ENCODE results near the gene TESK2.

Gene TESK2

GRCh38 chr1:45328680-45329079, 162.3 kb downstream of the TESK2 start:
- TF ChIP-seq ZNF70 (CRISPR knock-in tag; IDR thresholded peaks at IDR 0.05) (no peak), ZNF8 (CRISPR knock-in tag; IDR thresholded peaks at IDR 0.05) (no peak), ZNF565 (CRISPR knock-in tag; conservative IDR thresholded peaks at IDR 0.05; ENCODE audit: low read depth) (no peak), ZFP3 (CRISPR knock-in tag; IDR thresholded peaks at IDR 0.05) (no peak), CREB5 (CRISPR knock-in tag; IDR thresholded peaks at IDR 0.05; ENCODE audit: low read depth) (no peak), GLIS3 (CRISPR knock-in tag; IDR thresholded peaks at IDR 0.05) (no peak), BACH2 (CRISPR knock-in tag; IDR thresholded peaks at IDR 0.05; ENCODE audit: borderline replicate concordance) (no peak), ZFP30 (CRISPR knock-in tag; IDR thresholded peaks at IDR 0.05) (no peak), ESRRG (CRISPR knock-in tag; IDR thresholded peaks at IDR 0.05) (no peak), ARNTL (CRISPR knock-in tag; IDR thresholded peaks at IDR 0.05; ENCODE audit: borderline replicate concordance, low read depth) (no peak), TCF4 (CRISPR knock-in tag; IDR thresholded peaks at IDR 0.05; ENCODE audit: borderline replicate concordance) (no peak), TOX (CRISPR knock-in tag; IDR thresholded peaks at IDR 0.05; ENCODE audit: borderline replicate concordance) (no peak), SNAI2 (CRISPR knock-in tag; IDR thresholded peaks at IDR 0.05) (no peak), ISL1 (CRISPR knock-in tag; IDR thresholded peaks at IDR 0.05) (no peak), PPARA (CRISPR knock-in tag; IDR thresholded peaks at IDR 0.05; ENCODE audit: borderline replicate concordance) (no peak)
- TF ChIP-seq, protein P1, sequence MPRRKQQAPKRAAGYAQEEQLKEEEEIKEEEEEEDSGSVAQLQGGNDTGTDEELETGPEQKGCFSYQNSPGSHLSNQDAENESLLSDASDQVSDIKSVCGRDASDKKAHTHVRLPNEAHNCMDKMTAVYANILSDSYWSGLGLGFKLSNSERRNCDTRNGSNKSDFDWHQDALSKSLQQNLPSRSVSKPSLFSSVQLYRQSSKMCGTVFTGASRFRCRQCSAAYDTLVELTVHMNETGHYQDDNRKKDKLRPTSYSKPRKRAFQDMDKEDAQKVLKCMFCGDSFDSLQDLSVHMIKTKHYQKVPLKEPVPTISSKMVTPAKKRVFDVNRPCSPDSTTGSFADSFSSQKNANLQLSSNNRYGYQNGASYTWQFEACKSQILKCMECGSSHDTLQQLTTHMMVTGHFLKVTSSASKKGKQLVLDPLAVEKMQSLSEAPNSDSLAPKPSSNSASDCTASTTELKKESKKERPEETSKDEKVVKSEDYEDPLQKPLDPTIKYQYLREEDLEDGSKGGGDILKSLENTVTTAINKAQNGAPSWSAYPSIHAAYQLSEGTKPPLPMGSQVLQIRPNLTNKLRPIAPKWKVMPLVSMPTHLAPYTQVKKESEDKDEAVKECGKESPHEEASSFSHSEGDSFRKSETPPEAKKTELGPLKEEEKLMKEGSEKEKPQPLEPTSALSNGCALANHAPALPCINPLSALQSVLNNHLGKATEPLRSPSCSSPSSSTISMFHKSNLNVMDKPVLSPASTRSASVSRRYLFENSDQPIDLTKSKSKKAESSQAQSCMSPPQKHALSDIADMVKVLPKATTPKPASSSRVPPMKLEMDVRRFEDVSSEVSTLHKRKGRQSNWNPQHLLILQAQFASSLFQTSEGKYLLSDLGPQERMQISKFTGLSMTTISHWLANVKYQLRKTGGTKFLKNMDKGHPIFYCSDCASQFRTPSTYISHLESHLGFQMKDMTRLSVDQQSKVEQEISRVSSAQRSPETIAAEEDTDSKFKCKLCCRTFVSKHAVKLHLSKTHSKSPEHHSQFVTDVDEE (CRISPR knock-in tag; IDR thresholded peaks at IDR 0.05) = no peak
- TF ChIP-seq, protein P2, sequence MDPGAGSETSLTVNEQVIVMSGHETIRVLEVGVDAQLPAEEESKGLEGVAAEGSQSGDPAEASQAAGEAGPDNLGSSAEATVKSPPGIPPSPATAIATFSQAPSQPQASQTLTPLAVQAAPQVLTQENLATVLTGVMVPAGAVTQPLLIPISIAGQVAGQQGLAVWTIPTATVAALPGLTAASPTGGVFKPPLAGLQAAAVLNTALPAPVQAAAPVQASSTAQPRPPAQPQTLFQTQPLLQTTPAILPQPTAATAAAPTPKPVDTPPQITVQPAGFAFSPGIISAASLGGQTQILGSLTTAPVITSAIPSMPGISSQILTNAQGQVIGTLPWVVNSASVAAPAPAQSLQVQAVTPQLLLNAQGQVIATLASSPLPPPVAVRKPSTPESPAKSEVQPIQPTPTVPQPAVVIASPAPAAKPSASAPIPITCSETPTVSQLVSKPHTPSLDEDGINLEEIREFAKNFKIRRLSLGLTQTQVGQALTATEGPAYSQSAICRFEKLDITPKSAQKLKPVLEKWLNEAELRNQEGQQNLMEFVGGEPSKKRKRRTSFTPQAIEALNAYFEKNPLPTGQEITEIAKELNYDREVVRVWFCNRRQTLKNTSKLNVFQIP (CRISPR knock-in tag; IDR thresholded peaks at IDR 0.05; ENCODE audit: borderline replicate concordance, low read depth) = no peak
- ATAC-seq = no peak

- TF ChIP-seq ZNF8 (CRISPR knock-in tag; IDR thresholded peaks at IDR 0.05) (no peak), ESRRG (CRISPR knock-in tag; IDR thresholded peaks at IDR 0.05) (no peak), ZC3H10 (CRISPR knock-in tag; IDR thresholded peaks at IDR 0.05) (no peak), ZFP30 (CRISPR knock-in tag; IDR thresholded peaks at IDR 0.05) (no peak), OSR1 (CRISPR knock-in tag; IDR thresholded peaks at IDR 0.05) (no peak), TCF4 (CRISPR knock-in tag; IDR thresholded peaks at IDR 0.05; ENCODE audit: borderline replicate concordance) (no peak)
- ATAC-seq = no peak
Measured at GRCh38 chr1:45327644-45328515, 163.1 kb downstream of the TESK2 start.

DNA sequence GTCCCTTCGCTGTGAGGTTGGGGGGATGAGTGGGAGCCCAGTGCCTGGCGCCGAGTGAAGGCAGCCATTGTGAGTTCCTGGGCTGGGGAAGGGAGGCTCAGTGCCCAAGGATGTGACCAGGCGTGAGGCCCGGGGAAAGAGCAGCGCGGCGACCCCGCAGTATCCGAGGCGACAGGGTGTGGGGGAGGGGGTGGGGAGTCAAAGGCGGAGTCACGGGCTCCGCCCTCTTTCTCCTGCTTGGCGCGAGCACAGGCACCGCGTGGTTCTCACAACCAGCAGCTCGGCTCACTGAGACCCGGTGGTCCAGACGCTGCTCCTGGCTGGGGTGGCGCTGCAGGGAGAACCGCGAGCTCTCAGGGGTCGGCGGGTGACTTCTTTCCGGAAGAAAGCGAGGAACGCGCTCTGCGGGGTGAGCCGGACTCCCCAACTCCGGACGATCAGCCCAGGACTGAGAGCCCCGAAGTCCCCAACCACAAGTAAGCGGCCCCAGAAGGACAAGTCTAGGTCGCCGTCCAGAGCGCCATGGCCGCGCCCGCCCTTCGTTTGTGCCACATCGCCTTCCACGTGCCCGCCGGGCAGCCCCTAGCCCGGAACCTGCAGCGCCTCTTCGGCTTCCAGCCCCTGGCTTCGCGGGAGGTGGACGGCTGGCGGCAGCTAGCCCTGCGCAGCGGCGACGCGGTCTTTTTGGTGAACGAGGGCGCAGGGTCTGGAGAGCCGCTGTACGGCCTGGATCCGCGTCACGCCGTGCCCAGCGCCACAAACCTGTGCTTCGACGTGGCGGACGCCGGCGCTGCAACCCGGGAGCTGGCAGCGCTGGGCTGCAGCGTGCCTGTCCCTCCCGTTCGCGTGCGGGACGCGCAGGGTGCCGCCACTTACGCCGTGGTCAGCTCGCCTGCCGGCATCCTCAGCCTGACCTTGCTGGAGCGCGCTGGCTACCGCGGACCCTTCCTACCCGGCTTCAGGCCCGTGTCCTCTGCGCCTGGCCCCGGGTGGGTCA, 164.0 kb downstream of the TESK2 start, which contains the start of gene HPDL:
HPDL (plus strand) TSS at position 269 of the 997 bp plus-strand sequence; CDS start at position 523, 254 bp downstream.
- ATAC-seq = peak; percentile 72
- TF ChIP-seq, protein P3, sequence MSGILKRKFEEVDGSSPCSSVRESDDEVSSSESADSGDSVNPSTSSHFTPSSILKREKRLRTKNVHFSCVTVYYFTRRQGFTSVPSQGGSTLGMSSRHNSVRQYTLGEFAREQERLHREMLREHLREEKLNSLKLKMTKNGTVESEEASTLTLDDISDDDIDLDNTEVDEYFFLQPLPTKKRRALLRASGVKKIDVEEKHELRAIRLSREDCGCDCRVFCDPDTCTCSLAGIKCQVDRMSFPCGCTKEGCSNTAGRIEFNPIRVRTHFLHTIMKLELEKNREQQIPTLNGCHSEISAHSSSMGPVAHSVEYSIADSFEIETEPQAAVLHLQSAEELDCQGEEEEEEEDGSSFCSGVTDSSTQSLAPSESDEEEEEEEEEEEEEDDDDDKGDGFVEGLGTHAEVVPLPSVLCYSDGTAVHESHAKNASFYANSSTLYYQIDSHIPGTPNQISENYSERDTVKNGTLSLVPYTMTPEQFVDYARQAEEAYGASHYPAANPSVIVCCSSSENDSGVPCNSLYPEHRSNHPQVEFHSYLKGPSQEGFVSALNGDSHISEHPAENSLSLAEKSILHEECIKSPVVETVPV (CRISPR knock-in tag; IDR thresholded peaks at IDR 0.05) = no peak
- TF ChIP-seq ZFP3 (CRISPR knock-in tag; IDR thresholded peaks at IDR 0.05) (no peak), CSDC2 (CRISPR knock-in tag; IDR thresholded peaks at IDR 0.05) (no peak), PPARA (CRISPR knock-in tag; IDR thresholded peaks at IDR 0.05; ENCODE audit: borderline replicate concordance) (no peak), TOX (CRISPR knock-in tag; IDR thresholded peaks at IDR 0.05; ENCODE audit: borderline replicate concordance) (no peak), ZNF70 (CRISPR knock-in tag; IDR thresholded peaks at IDR 0.05) (no peak), ZNF565 (CRISPR knock-in tag; conservative IDR thresholded peaks at IDR 0.05; ENCODE audit: low read depth) (no peak), CREB5 (CRISPR knock-in tag; IDR thresholded peaks at IDR 0.05; ENCODE audit: low read depth) (no peak), ZC3H10 (CRISPR knock-in tag; IDR thresholded peaks at IDR 0.05) (no peak), ZFP30 (CRISPR knock-in tag; IDR thresholded peaks at IDR 0.05) (no peak), ARNTL (CRISPR knock-in tag; IDR thresholded peaks at IDR 0.05; ENCODE audit: borderline replicate concordance, low read depth) (no peak)
- TF ChIP-seq, protein P1 (CRISPR knock-in tag; IDR thresholded peaks at IDR 0.05) = no peak
